ENCODE data around the gene NKX3-2. TPM values are rescaled to one million over a fixed set of nuclear protein-coding genes. Genes with fewer than 3 reads are reported as not detected.

NKX3-2 gene
- total and polyA plus RNA-seq, 2 of the 8 experiments (the other 6 are each of a cell fraction or from before 2014, with no cell fraction given), result 0.13 TPM; not detected in 1

- peak overlapping the region in 3 of 4 experiments; percentile 30 to 56 (median 44); a peak in 4 of 8 replicates for H3K4me3 ChIP-seq (ENCODE audit: extremely low read depth in 1 of 4, insufficient read depth in 2 of 4, low read depth in 3 of 4, low read length in 4 of 4)
- no peak overlapping the region for H2BK120ac ChIP-seq (replicated peaks; ENCODE audit: low read depth, low read length)
- no peaks in the 10 kb centered on the region for H3K79me2 ChIP-seq (ENCODE audit: control insufficient read depth in 1 of 2, insufficient read depth in 2 of 2, low read length in 2 of 2)
- peak overlapping the region; percentile 37 for H2AFZ ChIP-seq (ENCODE audit: low read length)
- no peak overlapping the region for H3K23ac ChIP-seq (ENCODE audit: insufficient read length)
- no peak overlapping the region for H2BK15ac ChIP-seq (ENCODE audit: low read length)
- H3K36me3 ChIP-seq (ENCODE audit: control insufficient read depth in 2 of 4, insufficient read depth in 4 of 4, low read length in 3 of 4), result peaks cover 0 to 9% (median 2%) of the 10 kb centered on the region in 4 experiments; a peak in 2 of 8 replicates
- H4K20me1 ChIP-seq (replicated peaks in 1 of 2; ENCODE audit: control insufficient read depth in 1 of 2, insufficient read depth in 2 of 2, low read length in 2 of 2), result peaks cover 9% of the 10 kb centered on the region in 2 experiments
- H3K9ac ChIP-seq (replicated peaks in 1 of 4; ENCODE audit: extremely low read depth in 1 of 4, low read depth in 3 of 4, low read length in 3 of 4), result no peak overlapping the region
- H3K4me1 ChIP-seq (replicated peaks in 1 of 4; ENCODE audit: control insufficient read depth in 3 of 4, insufficient read depth in 4 of 4, low read length in 3 of 4), result peaks cover 4 to 23% (median 18%) of the 10 kb centered on the region in 4 experiments
- peak overlapping the region; percentile 49; the same call in 1 of the 2 replicates for H3K18ac ChIP-seq (ENCODE audit: extremely low read depth, low read length)
- peaks cover 8 to 14% of the 10 kb centered on the region in 2 experiments for H3K9me3 ChIP-seq (ENCODE audit: insufficient read depth in 2 of 2, low read depth in 1 of 2, low read length in 1 of 2)
- CTCF ChIA-PET (ENCODE audit: partially characterized antibody), result interaction anchor here (2.0 to 13.6 kb wide), 7 partner anchors 9 to 39 kb away, joined by 6 to 132 read pairs (median 9); partner anchors contain the start of genes NKX3-2 and RAB28
- no peak for DNase-seq (ENCODE audit: low read depth in 1 of 2, low spot score in 2 of 2)
- H4K91ac ChIP-seq (replicated peaks; ENCODE audit: insufficient read length, low read length), result no peak overlapping the region
- no peak overlapping the region for H2AK5ac ChIP-seq (ENCODE audit: low read depth, low read length)
- peak overlapping the region; percentile 69 to 76 for H3K4me2 ChIP-seq (ENCODE audit: insufficient read depth in 1 of 2, low read depth in 2 of 2, low read length in 2 of 2)
- H4K5ac ChIP-seq (ENCODE audit: insufficient read length, low read depth, low read length), result no peak overlapping the region
- POLR2A ChIA-PET (ENCODE audit: partially characterized antibody), result interaction anchor here (0.8 to 5.6 kb wide), 5 partner anchors 9 to 39 kb away, joined by 3 to 37 read pairs (median 9); partner anchors contain the start of gene NKX3-2
- H4K8ac ChIP-seq (ENCODE audit: extremely low read depth, insufficient read depth, low read length), result no peak overlapping the region
- H3K23me2 ChIP-seq (ENCODE audit: low read depth, low read length), result peaks cover 4% of the 10 kb centered on the region; the same call in 1 of the 2 replicates
- no peak overlapping the region; the same call in 1 of the 2 replicates for H2BK5ac ChIP-seq (ENCODE audit: low read depth, low read length)
- no peak overlapping the region for H3K4ac ChIP-seq (replicated peaks; ENCODE audit: insufficient read length, low read depth, low read length)
- peaks cover 69 to 78% (median 73%) of the 10 kb centered on the region in 4 experiments for H3K27me3 ChIP-seq (replicated peaks in 1 of 4; ENCODE audit: control insufficient read depth in 3 of 4, extremely low read depth in 1 of 4, insufficient read depth in 3 of 4, low read length in 3 of 4)
- peak overlapping the region; percentile 88; the same call in 1 of the 2 replicates for H2BK12ac ChIP-seq (ENCODE audit: low read depth, low read length)
- H3K27ac ChIP-seq (ENCODE audit: low read depth, low read length), result no peak overlapping the region
- H2BK20ac ChIP-seq (ENCODE audit: low read length), result no peak overlapping the region
- H3K79me1 ChIP-seq (ENCODE audit: low read depth, low read length), result no peaks in the 10 kb centered on the region
- no peak for FAIRE-seq
- no peak overlapping the region for H3K56ac ChIP-seq (replicated peaks; ENCODE audit: insufficient read length, low read depth, low read length)
- WGBS, 2 experiments (ENCODE audit: extremely low coverage in 1 of 2, insufficient coverage in 1 of 2, insufficient read length in 1 of 2, insufficient replicate concordance in 2 of 2, low coverage in 1 of 2, low lambda C conversion rate in 2 of 2, missing lambda C conversion rate in 1 of 2), result 6% methylated on average over 17 of the region's 17 CpGs; no CpG with 5 or more reads in 1 of the 2 experiments
- no peak overlapping the region for H3K14ac ChIP-seq (ENCODE audit: insufficient read length)
- no peak for TF ChIP-seq GTF2F1 (IDR thresholded peaks at IDR 0.05; ENCODE audit: borderline replicate concordance, low read depth, low read length)
- peak; percentile 22 for TF ChIP-seq RNF2 (IDR thresholded peaks at IDR 0.05; ENCODE audit: borderline replicate concordance, low read depth, low read length, missing control alignments, poor library complexity, severe bottlenecking)
- no peak for TF ChIP-seq RBBP5 (IDR thresholded peaks at IDR 0.05; ENCODE audit: borderline replicate concordance, low read depth, low read length)
- no peak for TF ChIP-seq SP4 (IDR thresholded peaks at IDR 0.05; ENCODE audit: low read length)
- TF ChIP-seq BACH1 (IDR thresholded peaks at IDR 0.05; ENCODE audit: low read length), result no peak
- no peak for TF ChIP-seq BRCA1 (IDR thresholded peaks at IDR 0.05; ENCODE audit: low read depth, low read length)
- TF ChIP-seq CTBP2 (IDR thresholded peaks at IDR 0.05; ENCODE audit: borderline replicate concordance, insufficient read depth, insufficient read length, low read length), result no peak
- TF ChIP-seq KDM5A (IDR thresholded peaks at IDR 0.05; ENCODE audit: low read length), result no peak
- TF ChIP-seq E2F6 (IDR thresholded peaks at IDR 0.05), result 0 out of 2 replicates have a peak, but pooled peaks have one; percentile 4
- TF ChIP-seq SRF (IDR thresholded peaks at IDR 0.05; ENCODE audit: low read depth, low read length), result no peak
- TF ChIP-seq JUN (IDR thresholded peaks at IDR 0.05; ENCODE audit: low read depth, low read length), result no peak
- TF ChIP-seq YY1 (IDR thresholded peaks at IDR 0.05; ENCODE audit: low read depth, low read length), result no peak
- TF ChIP-seq SUZ12 (IDR thresholded peaks at IDR 0.05; ENCODE audit: low read length), result peak; percentile 64
These were observed 21.2 kb downstream of the NKX3-2 start for GRCh38 chr4:13523105-13523477.

Measured in H1 (cell line).